GM11168 (cell line): ENCODE data around the gene RFX3.

Experiments
- in situ Hi-C: fragments of 300-500 bp; cut with MboI; formaldehyde crosslinking; loops from one replicate; pipeline ENCODE4 v1.12.0; 2022; ENCODE audit warnings: low sequenced_read_pairs; ENCODE audit not compliant: unreplicated experiment

The RFX3 gene

GRCh38 chr9:3244963-3245653 lies 280.7 kb downstream of the RFX3 start:
- in situ Hi-C loops, result no loop called here

- in situ Hi-C loops, result no loop called here
These were observed 282.1 kb downstream of the RFX3 start for GRCh38 chr9:3243683-3244082.

DNA sequence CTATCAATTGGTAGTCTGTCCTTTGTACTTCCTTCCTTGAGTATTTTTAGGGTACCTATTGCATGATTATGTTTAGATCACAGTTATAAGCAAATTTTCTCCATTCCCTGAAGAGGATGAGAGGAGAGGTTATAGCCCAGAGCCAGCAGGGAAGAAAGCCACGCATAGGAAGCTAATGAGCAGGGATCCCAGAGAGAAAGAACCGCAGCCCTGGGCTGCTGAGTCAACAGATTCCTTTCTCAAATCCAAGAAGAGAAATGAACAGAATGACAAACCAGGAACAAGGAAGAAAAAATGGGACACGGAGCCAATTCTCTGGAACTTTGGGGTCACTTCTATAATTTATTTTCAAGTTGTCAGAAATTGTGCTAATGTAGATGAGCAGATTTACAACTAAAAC lies 284.5 kb downstream of the RFX3 start:
- in situ Hi-C loops, result no loop called here

DNA sequence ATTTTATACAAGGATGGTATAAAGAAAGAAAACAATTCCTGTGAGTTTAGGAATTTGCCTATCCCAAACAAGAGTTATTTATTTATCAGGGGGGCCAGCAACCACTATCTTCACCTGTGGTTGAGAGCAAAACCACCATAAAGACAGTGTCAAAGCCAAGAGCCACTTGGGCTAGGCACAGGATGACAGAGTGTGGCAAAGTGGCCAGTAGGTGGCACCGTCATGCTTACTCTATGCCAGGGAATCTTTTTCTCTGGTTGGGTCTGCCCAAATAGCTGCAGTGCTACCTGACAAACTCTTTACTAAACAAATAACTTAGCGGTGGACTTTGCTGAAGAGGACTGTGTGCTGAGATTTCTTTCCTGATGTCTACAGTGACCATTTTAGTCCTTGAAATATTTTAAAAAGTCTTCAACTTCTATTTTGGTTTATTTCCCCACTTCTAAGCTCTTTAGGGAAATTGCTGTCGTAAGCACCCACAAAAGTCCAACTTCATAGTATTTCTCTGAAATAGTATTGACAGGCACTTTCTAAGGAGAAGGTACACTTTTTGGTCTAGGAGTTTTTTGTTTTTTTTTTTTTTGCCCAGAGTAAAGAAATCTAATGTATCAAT lies 285.0 kb downstream of the RFX3 start:
- in situ Hi-C loops, result no loop called here

DNA sequence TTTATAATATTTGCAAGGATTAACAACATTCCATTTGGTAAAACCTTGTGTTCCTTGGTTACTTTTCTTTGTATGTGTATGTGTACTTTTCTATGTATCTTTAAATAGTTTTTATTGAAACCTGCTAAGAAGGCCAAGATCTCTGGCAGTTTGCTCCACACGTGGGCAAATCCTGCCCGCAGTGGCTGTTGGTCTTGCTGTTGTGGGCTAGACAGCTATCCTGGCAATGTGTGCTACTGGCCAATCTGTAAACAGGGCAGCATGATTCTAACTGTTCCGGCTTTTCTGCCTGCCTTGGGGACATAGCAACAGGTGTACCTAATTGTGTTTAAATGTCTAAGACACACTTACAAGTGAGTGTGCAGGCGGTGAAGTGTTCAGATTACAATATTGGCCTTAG lies 286.6 kb downstream of the RFX3 start:
- in situ Hi-C loops, result no loop called here

DNA sequence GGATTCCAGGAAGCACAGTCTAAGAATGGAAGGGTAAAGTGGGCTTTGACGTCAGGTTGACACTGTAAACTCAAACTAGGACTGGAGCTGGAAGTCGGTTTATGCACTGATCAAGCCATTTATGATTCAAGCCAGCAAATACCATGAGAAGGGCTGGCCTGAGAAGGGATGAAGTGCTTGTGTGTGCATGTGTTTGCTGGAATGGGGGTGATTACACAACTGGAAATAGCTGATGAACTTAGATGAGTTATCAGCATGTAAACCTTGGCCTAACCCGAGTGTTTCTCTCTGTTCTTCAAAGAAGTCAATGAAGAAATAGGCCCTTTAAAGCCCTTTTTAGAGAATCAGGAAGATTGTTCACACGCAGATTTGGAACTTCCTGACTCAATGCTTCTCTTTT lies 287.6 kb downstream of the RFX3 start:
- in situ Hi-C loops, result no loop called here

DNA sequence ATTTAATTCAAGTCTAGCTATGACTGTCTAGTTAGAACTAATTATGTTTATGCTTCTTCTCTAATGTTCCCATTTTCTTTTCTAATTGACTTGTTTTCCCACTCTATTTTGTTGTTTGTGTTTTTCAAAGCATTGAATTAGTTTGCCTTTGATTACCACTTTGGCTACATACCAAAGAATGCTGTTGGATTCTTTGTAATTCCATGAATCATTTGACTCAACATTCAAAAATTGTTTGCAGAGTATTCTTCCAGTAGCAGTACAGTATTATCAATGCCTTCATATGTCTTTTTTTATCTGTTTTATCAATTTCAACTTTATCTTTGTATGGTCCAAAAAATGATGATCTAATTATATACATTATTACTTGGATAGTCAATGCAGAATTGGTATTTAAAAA lies 288.7 kb downstream of the RFX3 start:
- in situ Hi-C loops, result no loop called here

GRCh38 chr9:3235497-3235896 lies 290.3 kb downstream of the RFX3 start:
- in situ Hi-C loops, result no loop called here

GRCh38 chr9:3224931-3225330 lies 300.9 kb downstream of the RFX3 start:
- in situ Hi-C loops, result no loop called here

DNA sequence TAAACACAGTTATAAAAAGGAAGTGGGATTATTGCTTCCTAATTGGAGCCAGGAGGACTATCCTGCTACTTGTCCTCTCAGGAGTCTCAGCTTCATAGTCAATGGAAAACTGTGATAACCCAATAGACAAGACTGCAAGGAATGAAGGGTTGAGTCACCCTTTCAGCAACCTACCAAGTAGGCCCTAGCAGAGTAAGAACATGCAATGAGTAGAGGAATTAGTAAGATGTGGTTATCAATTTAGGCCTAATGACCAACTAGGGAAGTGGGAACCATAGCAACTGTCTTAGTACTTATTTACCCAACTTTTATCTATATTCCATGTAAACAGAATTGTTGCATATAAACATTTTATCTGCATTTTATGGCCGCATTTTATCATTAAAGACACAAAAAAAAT lies 310.1 kb downstream of the RFX3 start:
- in situ Hi-C loops, result no loop called here

- in situ Hi-C loops, result no loop called here
These were observed 311.1 kb downstream of the RFX3 start for GRCh38 chr9:3214741-3215140.

DNA sequence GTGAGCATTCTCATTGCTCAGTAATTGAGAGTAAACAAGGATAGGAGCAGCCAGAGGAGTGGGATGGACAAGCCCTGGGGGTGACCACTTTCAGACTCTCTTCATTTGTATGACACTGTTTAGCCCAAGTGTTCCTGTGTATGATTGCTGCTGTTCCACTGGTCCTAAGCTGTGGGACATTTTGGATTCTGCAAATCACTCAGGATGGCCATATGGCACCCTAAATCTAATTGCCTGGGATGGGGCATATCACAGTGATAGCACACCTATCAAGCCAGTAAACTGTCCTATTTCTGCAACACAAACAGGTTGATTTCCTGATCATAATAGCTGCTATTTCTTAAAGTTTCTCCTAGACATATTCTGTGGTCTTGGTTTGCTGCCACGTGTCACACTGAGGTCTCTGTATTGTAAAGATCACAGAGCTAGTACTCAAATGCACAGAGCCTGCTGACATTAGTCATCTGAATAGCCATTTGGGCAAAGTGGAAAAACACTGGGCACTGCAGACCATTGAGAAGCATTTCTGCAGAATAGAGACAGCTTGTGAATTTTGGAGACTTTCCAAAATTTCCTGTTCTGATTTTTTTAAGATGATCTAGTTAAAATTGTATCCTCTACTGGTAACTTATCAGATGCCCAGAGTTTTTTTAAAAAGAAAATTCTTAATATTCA lies 320.2 kb downstream of the RFX3 start:
- in situ Hi-C loops, result no loop called here

DNA sequence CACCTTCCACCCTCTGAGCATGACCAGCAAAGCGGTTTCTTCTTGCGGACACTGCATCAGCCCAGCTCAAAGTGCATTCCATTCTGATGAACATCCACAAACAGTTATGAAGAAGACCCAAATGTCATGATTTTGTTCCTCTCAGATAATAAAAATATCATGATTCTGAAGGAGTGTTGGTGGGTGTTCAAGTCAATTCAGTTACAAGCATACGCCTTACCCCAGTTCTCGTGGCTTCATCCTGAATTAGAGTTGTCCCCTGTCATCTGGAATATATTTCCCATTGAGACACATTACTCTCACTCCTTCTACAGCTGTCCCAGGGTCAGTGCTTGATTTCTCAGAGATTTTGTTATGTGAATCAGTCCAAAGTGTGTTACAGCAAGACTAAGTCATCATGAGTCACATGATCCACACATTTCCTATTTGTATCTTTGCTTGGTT lies 325.4 kb downstream of the RFX3 start:
- in situ Hi-C loops, result no loop called here

- in situ Hi-C loops, result no loop called here
These were observed 332.0 kb downstream of the RFX3 start for GRCh38 chr9:3193791-3194190.

DNA sequence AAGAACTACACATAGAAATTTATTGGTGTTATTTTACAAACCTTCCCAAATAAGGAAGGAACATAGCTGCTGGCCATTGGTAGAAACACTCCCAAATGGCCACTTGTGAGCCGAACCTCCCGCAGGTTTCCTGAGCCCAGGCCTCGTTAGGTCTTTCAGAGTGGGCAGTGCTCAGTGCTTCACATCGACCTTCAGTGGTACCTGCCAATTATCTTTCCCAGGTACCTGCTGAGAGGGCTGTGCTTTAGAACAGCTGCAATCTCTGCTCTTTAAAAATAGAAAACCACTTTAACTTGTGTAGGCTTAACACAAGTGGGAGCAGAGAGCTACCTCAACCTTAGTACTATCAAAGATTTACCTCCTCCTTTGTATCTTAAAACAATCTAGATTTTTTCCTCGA lies 334.1 kb downstream of the RFX3 start:
- in situ Hi-C loops, result no loop called here

DNA sequence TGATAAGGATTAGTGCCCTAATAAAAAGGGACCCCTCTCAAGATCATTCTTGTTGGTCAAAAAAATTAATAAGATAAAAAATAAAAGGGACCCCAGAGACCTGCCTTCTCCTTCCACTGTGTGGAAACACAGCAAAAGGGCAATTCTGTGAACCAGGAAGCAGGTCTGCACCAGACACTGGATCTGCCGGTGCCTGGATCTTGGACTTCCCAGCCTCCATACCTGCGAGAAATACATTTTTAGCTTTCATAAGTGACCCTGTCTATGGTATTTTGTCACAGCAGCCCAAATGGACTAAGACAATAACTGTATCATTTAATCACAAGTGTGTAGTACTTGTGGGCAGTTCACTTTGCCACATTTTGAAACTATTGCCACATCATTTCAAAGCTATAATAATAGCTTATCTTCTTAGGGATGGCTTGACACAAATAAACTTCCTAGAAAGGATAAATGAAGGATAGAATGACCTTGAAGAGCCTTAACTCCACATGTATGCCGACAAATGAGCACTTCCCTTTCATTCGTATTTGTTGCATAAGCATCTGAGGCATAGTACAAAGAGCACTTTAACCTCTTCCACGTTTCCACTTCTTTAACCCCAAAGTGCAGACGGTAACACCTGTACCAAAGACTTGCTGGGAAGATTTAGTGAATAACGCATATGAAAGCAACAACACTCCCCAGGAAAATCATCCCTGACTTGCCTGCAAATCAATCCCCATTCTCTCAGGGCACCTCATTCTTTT lies 336.5 kb downstream of the RFX3 start:
- in situ Hi-C loops, result loop anchor here (10.0 kb wide), 1 partner anchor 334 kb away; no protein-coding TSS in a partner anchor

DNA sequence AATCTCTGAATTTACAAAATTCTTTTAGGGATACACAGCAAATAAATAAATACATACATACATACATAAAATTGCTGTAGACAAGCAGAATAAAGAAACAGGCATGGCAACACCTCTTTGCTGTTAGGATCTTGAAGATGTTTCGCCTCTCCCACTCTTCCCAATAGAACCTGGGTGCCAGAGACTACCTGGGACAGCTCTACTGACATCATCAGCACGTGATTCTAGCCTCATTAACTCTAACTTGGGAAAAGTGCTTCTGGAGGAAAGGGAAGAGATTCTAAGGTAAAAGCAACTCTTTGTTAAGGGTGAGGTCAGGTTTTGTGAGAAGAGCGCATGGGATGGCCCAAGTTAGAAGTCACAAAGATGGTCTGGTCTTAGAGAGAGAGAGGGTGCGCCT lies 339.1 kb downstream of the RFX3 start:
- in situ Hi-C loops, result loop anchor here (10.0 kb wide), 1 partner anchor 332 kb away; no protein-coding TSS in a partner anchor

DNA sequence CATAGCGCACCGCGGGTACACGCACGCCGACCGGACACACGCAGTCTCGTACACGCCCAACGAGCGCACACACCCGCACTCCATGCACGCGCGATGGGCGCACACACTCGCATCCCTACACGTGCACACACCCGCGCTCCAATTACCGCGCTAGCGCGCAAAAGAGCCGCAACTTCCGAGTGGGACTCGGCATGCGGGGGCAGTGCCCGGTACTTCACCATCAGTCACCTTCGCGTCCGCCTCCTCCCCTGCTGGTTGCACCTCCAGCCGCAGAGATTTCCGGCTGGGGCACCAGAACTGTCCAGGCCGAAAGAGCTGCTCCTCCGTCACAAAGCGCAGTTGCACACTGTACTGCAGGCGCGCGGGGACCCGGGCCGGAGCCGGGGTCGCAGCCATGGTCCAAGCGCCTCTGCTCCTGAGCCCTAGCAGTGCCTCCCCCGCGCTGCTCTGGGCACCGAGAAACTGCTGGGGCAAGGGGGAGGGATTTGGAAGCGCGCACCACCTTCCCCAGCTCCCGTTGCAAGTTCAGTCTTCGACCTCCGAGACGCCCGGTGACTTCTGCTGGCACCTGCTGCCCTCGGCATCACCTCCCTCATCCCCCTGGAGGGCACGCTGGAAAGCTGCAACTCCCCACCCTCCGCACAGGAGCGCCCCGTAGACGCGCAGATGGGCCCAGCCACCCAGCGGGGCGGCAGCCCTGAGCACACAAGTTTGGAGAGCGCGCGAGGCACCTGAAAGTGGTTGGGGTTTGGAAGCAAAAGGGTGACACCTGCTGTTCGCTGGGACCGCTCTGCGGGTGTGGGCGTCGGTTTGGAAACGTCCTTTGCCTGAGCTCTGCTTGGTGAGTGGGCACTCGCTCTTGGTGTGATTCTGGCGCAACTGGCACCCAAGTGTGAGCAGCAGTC lies 344.5 kb downstream of the RFX3 start:
- in situ Hi-C loops, result loop anchor here (10.0 kb wide), 1 partner anchor 326 kb away; no protein-coding TSS in a partner anchor

GRCh38 chr9:3180696-3181048 lies 345.1 kb downstream of the RFX3 start:
- in situ Hi-C loops, result loop anchor here (10.0 kb wide), 1 partner anchor 326 kb away; no protein-coding TSS in a partner anchor

- in situ Hi-C loops, result loop anchor here (10.0 kb wide), 1 partner anchor 325 kb away; no protein-coding TSS in a partner anchor
These were observed 346.1 kb downstream of the RFX3 start for GRCh38 chr9:3179711-3180110.
